ENCODE results near the gene UBQLN3.

Gene UBQLN3

DNA sequence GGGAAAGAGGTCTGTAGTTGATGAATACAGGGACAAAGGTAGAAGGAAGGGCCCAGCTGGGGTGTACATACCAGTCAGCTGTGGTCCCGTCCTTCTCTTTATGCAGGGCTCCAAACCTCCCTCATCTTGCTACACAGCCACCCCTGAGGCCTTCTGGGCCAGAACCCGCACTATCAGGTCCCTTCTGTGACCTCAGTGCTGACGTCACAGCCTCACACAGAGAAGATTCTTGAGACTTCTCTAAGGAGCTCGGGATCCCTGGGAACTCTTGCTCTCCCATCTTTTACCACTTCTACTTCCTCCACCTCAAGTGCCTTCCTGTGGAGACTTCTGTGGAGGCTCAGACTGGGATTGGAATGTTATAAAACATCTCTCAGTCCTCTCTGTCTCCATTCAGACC, at the start of gene UBQLN3:
Gene UBQLN3 (minus strand): TSS at position 155 of the 400 bp plus-strand sequence. CDS start 399 bp downstream, outside the sequence.
- DNase-seq = no peak

DNA sequence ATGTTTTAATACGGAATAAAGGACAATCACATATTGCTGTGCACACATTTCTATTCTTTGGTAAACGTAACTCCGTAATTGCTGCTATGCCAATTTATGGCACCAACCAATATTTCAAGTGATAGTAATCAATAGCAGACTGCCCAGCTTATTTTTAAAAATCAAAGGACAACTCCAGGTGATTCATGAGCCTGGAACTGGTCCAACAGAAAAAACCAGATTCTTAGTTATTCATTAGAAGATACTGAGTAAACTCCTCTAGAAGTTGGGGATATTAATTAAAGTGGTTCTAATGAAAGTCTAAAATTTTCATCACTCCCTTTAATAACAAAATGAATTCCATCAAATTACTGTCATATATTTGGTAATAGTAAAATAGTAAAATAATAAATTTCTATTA, 48.0 kb upstream of the UBQLN3 start:
- DNase-seq = no peak

DNA sequence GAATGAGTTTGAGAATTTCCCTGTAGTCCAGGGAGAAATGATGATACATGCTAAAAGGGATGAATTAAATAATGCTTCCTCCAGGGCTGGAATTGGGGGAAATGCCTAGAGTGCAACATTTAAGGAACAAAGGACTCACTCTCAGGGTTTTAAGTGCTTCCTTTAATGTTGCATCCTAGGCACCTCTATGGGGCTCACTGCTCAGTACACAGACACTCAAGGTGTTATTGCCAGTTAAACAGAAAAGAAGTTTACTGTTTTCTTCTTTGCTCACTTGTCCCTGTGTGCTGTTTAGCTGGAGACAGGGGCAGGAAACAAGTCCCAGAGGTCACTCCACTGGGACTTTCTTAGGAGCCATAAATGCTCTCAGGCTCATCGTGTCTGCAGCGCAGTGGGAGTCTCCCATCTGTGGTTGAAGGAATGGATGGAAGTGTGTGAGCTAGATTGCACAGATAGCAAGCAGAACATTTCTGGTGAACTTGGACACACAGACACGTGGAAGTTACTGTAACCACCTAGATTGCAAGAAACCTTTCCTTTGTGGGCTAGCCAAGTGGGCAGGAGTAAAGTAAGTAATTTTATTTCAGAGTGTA, 46.9 kb upstream of the UBQLN3 start:
- no peak for DNase-seq

DNA sequence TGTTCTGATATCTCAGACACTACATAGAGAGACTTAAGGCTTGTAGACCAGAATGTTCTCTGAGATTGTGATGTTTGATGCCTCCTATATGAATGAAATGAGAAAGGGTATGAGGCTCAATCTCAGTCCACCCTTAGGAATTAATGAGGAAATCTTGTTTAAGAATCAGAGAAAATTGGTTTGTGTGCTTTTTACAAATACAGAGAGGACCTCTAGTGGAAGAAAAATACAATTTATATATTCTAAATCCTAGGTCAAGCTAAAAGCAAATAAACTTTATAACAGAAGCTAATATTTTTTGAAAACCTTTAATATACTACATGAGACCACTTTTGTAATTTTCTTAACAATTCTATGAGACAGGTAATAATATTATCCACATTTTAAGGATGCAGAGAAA, 43.6 kb upstream of the UBQLN3 start:
- no peak for DNase-seq

DNA sequence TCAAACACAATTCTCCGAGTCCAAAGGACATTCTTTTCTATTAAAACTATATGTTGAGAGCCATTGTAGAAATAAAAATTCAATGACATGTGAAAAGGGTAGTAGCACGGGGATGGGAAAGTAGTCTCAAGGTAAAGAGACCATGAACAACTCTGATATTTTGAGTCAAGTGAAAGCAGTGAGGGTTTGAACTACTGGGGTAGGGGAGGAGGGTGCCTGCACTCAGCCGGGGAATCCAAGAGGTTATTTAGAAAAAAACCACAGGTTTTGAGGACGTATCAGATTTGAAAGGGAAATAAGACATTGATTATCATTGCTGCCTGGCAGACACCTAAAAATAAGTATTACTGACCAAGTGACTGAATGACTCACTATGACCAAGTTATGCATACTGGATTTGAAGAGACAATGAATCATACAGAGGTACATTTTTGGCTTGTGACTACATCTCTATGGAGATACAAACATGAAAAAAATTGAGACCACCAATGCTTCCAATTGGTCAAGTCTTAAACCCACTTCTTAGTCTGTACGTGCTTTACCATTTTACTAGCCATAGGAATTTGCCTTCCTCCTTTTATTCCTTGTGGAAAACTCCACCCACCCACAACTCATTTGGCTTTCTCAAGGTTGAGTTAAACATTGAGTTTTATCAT, 40.8 kb upstream of the UBQLN3 start:
- no peak for DNase-seq

DNA sequence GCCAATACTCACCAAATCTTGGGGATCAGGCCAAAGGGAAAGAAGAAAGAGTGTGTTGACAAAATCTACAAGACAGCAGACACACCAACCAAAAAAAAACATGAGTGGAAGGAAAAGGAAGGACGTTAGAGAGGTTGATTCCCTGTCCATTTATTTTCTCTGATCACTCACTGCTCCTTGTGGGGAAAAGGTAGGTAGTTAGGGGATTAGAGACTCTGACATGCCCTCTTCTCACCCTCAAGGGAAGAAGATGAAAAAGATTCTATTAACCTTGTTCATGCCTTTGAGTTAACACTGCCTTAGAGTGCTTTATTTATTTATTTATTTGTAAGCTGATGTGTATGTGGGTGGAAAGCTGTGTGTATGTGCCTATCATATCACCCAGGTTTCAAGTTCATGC, 38.7 kb upstream of the UBQLN3 start, which contains the start of gene OR52H1:
Gene OR52H1 (minus strand): TSS at position 101 of the 400 bp plus-strand sequence. CDS start 3,035 bp downstream, outside the sequence.
- no peak for DNase-seq

DNA sequence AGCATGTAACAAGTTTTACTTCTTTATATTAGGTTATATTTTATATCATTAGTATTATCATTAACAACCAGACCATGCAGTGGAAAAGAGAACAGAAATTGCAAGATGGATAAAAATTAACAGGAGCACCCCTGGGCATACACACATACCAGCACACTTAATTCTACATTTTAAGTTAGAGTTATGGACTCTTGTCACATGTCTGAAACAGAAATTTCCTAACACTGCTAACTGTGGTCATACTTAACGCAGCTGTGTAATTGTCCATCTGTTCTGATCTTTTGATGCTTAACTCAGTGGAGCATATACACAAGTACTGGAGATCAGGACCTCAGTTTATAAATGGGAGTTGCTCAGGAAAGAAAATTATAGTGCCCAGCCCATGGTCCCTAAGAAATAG, 38.2 kb upstream of the UBQLN3 start:
- DNase-seq = no peak

DNA sequence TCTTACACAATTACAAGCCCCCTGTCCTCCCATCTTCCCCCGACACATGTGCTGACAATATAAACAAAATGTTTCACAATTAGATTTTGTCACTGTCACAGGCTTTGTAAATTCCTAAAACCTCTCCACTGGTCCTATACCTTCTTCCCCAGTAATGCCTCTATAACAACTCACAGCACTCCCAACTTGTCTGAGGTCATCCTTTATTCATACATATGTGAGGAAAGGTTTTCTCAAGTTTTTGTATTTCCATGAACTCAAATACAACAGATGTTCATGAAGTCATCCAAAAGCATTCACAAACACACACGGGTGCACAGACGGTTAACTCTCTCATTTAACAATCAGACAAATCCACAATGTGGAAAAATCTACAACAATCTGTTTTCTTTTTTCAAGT, 36.7 kb upstream of the UBQLN3 start:
- no peak for DNase-seq

DNA sequence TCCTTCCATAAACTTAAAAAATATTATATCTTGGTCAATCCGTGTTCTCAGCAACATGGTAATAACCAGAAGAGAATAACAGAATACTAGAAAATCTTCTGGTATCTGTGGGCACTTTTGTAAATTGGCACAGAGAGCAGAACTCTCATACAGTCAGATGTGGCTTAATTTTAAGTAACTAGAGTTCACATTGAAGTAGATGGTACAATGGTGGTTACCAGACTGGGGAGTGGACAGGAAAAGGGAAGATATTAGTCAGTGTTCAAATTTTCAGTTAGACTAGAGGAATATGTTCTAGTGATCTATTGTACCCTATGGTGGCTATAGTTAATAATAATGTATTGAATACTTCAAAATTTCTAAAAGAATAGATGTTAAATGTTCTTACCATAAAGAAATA, 31.7 kb upstream of the UBQLN3 start:
- DNase-seq = no peak

DNA sequence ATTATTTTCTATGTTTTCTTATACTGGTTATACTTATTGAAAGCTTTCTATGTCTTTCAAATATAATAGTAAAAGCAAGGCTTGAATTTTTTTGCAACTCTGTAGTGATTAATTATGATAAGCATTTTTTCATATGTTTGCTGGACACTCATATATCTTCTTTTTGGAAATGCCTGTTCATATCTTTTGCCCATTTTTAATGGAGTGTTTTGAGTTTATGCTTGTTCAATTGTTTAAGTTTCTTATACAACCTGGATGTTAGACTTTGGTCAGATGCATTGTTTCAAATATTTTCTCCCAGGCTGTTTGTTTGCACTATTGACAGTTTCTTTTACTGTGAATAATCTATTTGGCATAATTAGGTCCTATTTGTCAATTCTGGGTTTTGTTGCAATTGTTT, 26.7 kb upstream of the UBQLN3 start:
- DNase-seq = no peak

DNA sequence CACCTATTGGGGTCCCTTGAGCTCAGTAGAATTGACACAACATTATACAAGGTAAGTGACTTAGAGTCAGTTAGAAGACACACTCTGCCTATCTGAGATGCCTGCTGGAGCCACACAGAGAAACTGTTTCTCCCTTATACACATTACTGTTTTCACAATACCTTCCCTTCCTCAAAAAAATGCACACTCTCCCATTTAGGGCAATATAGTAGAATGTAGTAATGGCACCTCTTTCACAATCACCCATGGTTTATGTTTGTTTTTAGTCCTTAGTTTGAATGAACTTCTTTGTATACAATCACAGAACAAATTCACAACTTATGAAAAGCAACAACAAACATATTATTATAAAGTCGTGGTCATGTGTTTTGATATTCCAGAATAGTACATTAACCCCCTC, 24.3 kb upstream of the UBQLN3 start:
- no peak for DNase-seq

DNA sequence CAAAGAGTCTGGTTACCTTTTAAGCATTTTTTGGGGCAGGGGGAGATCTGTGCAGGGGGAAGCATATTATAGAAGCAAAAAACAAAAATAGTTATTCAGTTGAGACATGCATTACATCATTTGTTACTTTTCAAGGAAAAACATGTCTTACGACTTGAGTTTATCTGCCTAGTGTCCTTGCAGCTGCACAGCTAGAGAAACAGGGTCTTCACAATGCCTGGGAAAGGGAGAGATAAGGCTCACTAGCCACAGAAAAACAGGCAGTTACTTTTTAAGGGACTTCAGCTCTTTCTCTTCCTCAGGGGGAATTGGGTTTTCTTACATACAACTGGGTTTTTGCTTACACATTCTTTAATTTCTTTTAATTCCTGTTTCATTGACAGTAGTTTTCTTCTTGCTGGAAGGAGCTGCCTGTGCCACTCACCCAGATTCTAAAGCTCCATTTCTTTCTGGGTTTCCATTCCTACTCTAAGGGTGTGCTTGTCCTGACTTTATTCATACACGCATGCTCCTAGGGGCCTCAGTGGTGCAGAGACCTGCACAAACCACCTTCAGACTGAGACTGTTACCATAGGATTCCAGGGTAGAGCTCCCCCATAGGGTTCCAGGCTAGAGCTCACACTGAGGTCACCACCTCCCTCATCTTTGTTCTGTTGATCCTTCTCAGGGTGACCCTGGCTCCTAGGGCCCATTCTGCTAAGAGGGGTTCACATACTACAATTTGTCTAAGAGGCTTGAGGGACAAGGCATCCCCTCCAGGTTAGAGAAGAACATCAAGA, 21.5 kb upstream of the UBQLN3 start:
- DNase-seq = no peak

DNA sequence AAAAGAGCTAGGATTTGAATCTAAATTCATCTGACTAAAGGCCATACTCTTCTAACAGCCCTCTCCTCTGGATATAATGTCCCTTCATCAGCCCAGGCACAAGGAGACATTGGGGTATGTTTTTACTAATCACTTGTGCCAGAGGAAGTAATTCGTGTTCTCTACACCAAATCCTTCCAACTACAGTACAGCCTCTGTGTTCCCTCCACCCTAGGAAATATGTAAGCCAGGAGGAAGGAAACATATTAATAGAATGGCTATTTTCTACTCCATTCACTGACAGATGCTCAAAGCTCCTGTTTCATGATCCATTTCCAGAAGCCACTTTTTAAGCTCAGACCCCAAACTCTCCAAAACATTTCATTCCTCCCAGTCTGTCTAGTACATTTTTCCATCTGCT, 18.7 kb upstream of the UBQLN3 start:
- no peak for DNase-seq

DNA sequence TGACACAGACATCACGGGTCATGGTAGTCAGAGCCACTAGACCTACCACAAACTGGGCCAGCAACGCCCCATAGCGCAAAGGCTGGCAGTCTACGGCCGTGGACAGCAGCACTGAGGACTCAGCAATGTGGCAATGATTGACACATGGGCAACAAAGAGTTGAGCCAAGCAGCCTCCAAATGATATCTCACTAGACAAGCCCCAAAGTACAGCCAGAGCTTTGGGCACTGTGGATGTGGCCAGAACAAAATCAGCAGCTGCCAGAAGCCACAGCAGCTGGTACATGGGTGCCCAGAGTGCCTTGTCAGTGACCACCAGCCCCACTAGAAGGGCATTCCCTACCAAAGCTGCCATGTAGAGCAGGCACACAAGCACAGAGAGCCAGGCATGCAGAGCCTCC, 18.0 kb upstream of the UBQLN3 start:
- DNase-seq = no peak

DNA sequence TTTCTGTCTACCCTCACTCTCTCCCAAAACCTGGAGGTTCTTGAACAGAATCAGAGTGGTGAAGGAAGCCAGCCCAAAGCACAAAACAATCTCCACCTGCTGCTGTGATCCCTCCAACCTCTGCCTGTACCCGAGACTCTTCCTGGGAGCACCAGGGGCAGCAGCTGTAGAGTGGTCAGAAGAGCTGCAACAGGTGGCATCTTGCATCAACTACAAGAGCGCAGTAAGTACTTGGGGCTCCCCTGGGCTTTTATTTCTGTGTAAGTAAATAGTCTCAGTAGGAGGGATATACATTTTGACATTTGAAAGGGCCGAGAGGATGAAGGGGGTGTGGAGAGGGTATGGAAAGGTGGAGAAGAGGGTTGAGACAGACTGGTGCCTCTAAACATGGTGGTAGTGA, 15.0 kb upstream of the UBQLN3 start:
- DNase-seq = no peak

DNA sequence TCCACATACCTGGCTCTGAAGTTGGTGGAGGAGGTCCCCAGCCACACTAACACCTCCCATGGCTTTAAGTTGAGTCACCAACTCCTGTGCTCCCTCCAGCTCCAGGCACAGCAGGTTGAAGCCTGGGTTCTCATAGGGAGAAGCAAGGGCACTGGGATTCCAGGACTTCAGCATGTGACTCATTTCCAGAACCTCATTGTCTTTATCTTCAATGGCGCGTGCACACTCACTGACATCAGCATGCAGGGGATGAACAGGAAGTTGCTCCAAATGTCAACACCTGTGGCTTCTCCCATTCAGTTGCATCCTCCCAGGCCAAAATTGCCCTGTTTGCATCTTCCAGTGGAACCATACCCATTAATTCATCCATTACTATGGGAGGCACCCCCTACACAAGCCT, 12.6 kb upstream of the UBQLN3 start:
- DNase-seq = no peak

DNA sequence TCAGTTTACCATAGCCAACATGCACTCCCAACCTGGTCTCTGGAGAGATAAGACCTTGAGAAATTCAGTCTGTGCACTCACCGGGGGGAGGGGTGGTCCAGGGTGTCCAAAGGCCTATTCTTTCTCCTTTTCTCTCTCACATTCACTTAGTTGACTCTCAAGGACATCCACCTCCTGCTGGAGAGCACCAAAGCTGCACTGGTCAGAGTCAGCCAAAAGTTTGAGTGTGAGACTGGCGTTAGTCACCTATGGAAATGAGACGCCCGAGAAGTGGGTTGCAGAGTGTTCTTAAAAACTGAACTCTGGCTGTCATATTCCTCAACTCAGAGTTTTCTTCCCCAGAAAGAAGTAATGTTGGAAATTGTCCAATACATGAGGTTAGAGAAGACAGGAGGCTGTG, 11.8 kb upstream of the UBQLN3 start:
- no peak for DNase-seq

DNA sequence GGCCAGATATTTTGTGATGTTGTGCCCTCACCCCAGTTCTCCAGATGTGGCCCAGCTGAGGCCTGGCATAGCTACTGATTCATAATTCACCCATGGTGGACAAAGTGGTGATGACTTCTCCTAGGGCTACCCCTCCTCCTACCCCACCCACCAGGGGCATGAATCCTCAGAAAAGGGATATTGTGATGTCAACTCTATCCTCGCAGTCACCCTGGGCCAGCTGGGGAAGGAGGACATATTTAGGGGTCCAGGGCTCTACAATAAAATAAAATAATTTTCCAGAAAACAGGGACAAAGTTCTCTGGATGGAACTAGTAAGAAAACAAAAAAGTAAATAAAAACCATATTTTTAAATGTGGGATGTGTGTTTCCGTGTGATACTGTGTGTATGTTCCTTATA, 6.8 kb upstream of the UBQLN3 start, which contains the start of gene UBQLNL:
Gene UBQLNL (minus strand): TSS at position 101 of the 400 bp plus-strand sequence. CDS start 258 bp downstream, outside the sequence.
- no peak for DNase-seq

DNA sequence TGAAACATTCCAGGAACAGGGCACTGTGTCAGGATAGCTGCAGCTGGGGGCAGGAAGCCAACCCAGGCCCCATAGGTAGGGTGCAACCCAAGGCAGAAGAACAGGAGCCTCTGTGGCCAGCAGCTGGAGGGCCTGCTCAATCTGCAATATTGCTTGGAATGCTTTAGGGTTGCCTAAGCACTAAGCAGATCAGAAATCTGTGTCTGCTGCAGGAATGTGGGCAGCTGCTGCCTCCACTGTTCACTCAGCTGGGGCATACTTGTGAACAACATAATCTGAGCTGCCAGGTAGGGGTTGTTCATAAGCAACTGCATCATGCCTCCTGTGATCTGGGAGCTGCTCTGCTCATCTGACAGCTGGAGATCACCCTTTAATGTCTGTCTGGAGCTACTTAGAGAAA, 5.1 kb upstream of the UBQLN3 start:
- no peak for DNase-seq

DNA sequence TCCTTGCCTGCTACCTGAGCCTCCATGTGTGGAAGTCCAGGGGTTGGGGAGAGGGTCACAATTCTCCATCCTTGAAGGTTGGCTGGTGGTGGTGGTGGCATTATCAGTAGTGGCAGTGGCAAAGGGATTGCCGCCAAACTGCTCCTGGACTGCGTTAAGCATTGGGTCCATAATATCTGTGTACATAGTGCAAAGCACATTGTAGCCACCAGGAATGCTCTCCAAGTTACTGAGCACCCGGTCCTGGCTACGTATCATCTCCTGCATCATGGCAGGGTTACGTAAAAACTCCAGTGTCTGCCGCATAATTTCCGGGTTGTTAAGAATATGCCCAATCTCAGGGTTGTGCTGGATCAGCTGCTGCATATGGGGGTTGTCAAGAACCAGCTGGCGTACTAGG, 1.2 kb downstream of the UBQLN3 start:
- no peak for DNase-seq

DNA sequence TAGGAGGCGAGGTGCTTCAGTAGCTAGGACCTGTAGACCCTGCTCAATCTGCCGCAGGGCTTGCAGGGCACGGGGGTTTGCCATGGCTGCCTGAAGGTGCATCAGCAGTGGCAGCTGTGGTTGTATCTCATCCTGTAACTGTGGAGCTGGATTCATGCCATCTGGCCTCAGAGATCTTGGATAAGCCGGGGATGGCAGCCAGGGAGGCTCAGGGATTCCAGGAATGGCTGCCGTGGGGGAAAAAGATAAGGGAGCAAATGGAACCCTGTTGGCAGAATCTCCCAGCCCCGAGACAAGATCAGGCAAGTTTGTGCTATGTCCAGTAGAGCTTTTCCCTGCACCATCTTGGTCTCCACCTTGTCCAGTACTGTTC, 1.8 kb downstream of the UBQLN3 start:
- no peak for DNase-seq

DNA sequence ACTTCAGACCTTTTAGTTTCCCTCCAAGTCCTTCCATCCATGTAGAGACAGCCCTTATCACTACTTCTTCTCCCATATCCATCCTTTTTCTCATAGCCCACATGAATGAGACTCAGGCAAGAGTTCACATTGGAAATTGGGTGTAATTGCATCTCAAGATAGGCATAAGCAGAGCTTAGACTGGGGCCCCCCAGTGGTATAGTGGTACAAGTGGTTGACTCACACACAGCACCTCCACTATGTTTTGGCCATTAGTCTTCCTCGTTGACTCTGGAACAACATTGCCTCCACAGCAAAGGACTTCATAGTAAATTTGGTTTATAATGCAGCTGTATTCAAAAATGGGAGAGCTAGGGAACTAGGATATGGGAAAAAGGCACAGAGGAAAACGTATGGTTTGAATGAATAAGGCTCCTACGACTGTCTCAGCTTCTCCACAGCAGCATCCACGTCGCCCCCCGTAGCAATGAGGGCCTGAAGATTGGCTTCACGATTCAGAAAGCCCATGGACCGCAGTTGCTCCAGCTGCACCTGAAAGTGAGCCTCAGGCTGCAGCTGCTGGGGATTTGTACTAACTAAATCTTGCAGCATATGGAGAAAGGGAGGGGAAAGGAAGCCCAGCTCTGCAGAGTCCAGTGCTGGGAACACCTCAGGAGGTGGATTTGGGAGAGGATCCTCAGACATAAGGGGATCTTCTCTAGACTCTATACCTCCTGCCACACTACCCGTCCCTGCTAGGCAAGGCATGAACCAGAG, 2.4 kb downstream of the UBQLN3 start:
- DNase-seq = no peak

DNA sequence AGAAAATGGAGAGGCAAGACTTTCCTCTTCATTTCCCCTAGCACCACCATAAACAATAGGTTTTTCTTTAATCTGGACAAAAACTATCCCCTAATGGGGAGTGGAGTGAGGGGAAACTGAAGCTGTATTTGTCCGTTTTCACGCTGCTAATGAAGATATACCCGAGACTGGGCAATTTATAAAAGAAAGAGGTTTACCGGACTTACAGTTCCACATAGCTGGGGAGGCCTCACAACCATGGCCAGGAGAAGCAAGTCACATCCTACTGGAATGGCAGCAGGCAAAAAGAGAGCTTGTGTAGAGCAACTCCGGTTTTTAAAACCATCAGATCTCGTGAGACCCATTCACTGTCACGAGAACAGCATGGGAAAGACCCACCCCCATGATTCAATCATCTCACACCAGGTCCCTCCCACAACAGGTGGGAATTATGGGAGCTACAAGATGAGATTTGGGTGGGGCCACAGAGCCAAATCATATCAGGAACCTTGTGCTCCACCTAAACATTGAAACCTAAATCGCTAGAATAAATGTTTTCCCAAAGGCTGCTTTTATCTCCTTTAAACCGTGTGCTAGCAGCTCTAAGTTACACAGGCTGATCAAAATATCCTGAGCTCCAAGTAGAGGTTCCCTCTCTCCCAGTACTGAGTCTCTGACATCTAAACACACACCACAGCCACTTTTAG, 4.3 kb downstream of the UBQLN3 start:
- DNase-seq = no peak

Measured in retina (tissue), 1 donor.